Superior temporal gyrus (tissue), 1 donor: ENCODE measurements around the gene HMGB1.

Experiments used
- DNase-seq: peaks from one replicate; pipeline ENCODE4 v3.0.0-alpha.2; 2016; ENCODE audit errors: extremely low spot score

HMGB1 gene

GRCh38 chr13:30429721-30430694 is 35.7 kb downstream of the HMGB1 start:
- DNase-seq: no peak

GRCh38 chr13:30429235-30429634 is 36.5 kb downstream of the HMGB1 start:
- no peak for DNase-seq

- DNase-seq: no peak
Observed at GRCh38 chr13:30423891-30424290, 41.8 kb downstream of the HMGB1 start.

- DNase-seq: peak; percentile 60
Observed at GRCh38 chr13:30422054-30422839, 43.5 kb downstream of the HMGB1 start, which contains the start of gene UBE2L5. Gene UBE2L5, plus strand, starts transcription at chr13:30422493. Its CDS starts 5,498 bp downstream, at chr13:30427991.

- peak; percentile 63 for DNase-seq
Observed at GRCh38 chr13:30421093-30422053, 44.4 kb downstream of the HMGB1 start.

GRCh38 chr13:30418717-30419459 is 46.8 kb downstream of the HMGB1 start:
- no peak for DNase-seq

- no peak for DNase-seq
Observed at GRCh38 chr13:30418075-30418716, 47.5 kb downstream of the HMGB1 start.

GRCh38 chr13:30416471-30416870 is 49.3 kb downstream of the HMGB1 start:
- DNase-seq: no peak

GRCh38 chr13:30415430-30416030 is 50.2 kb downstream of the HMGB1 start:
- DNase-seq: no peak

- DNase-seq: no peak
Observed at GRCh38 chr13:30413842-30414241, 51.9 kb downstream of the HMGB1 start.

- DNase-seq: no peak
Observed at GRCh38 chr13:30412346-30412745, 53.4 kb downstream of the HMGB1 start.

- DNase-seq: no peak
Observed at GRCh38 chr13:30410705-30411125, 55.0 kb downstream of the HMGB1 start.

- DNase-seq: no peak
Observed at GRCh38 chr13:30409886-30410704, 55.6 kb downstream of the HMGB1 start.

- DNase-seq: peak; percentile 88
Observed at GRCh38 chr13:30408319-30409101, 57.2 kb downstream of the HMGB1 start.

- no peak for DNase-seq
Observed at GRCh38 chr13:30406779-30407416, 58.8 kb downstream of the HMGB1 start.
